B cell (primary cell): ENCODE data around the gene EXOSC2. TPM values are rescaled to one million over a fixed set of nuclear protein-coding genes. Genes with fewer than 3 reads are reported as not detected.

Experiments
- ATAC-seq: fragments of 200-7000 bp; cut with Tn5 transposase; one replicate; pipeline ENCODE4 v1.10.0; 2021; ENCODE audit warnings: low read depth, mild to moderate bottlenecking, moderate number of reproducible peaks, moderate library complexity
- CTCF ChIA-PET: fragments of 350-600 bp; sonication (Branson Sonifier 250); formaldehyde crosslinking; loops from one replicate; lab custom pipeline; 2021; ENCODE audit warnings: antibody characterized with exemption, inconsistent platforms; lab: Charles Lee
- POLR2A ChIA-PET: fragments of 350-600 bp; sonication (Branson Sonifier 250); formaldehyde crosslinking; loops from one replicate; lab custom pipeline; 2021; ENCODE audit warnings: antibody characterized with exemption; lab: Charles Lee
- DNase-seq: peaks from one replicate; pipeline ENCODE4 v3.0.0; 2013
- H2AFZ ChIP-seq: 2 replicates; pipeline ENCODE4 v1.6.1; 2012; ENCODE audit warnings: mild to moderate bottlenecking, low read depth, low read length; ENCODE audit not compliant: insufficient read depth, poor library complexity, severe bottlenecking
- H3K27ac ChIP-seq, 2 donors: 1 replicate in 1 of 2; 2 replicates in 1 of 2; pipeline ENCODE4 v1.5.1; 2012 to 2013; ENCODE audit warnings: low read length in 2 of 2, mild to moderate bottlenecking in 2 of 2, moderate library complexity in 1 of 2
- H3K27me3 ChIP-seq, 4 experiments: fragments of 200-600 bp in 1 of 4; sonication (generic) in 1 of 4; replicated peaks in 1 of 4; 1 replicate in 2 of 4; 2 replicates in 2 of 4; pipeline versions ENCODE4 v1.6.1 to v1.7.0; 2013 to 2016; ENCODE audit warnings: low read length in 3 of 4, mild to moderate bottlenecking in 2 of 4, mixed read lengths in 1 of 4, moderate library complexity in 1 of 4; ENCODE audit not compliant: insufficient read depth in 4 of 4, control insufficient read depth in 3 of 4; ENCODE audit errors: control extremely low read depth in 1 of 4
- H3K36me3 ChIP-seq, 2 experiments: replicated peaks in 1 of 2; 1 replicate in 1 of 2; 2 replicates in 1 of 2; pipeline versions ENCODE4 v1.6.1 to v1.7.1; 2013; ENCODE audit warnings: low read length in 1 of 2; ENCODE audit not compliant: insufficient read depth in 2 of 2, control insufficient read depth in 1 of 2; ENCODE audit errors: control extremely low read depth in 1 of 2, extremely low read depth in 1 of 2
- H3K4me1 ChIP-seq, 2 donors: fragments of 200-600 bp in 1 of 2; sonication (generic) in 1 of 2; 1 replicate in 1 of 2; 2 replicates in 1 of 2; pipeline versions ENCODE4 v1.5.1 to v1.6.1; 2013 to 2017; ENCODE audit warnings: low read length in 2 of 2; ENCODE audit not compliant: control insufficient read depth in 2 of 2, insufficient read depth in 2 of 2
- H3K4me2 ChIP-seq: replicated peaks from 2 replicates; pipeline ENCODE3; 2012; ENCODE audit warnings: mild to moderate bottlenecking, low read depth, low read length; ENCODE audit not compliant: poor library complexity, severe bottlenecking
- H3K4me3 ChIP-seq, 5 experiments: fragments of 200-600 bp in 1 of 5; sonication (generic) in 1 of 5; 1 replicate in 3 of 5; 2 replicates in 2 of 5; pipeline versions ENCODE4 v1.5.1 to v1.7.0; 2011 to 2016; ENCODE audit warnings: low read length in 4 of 5, mild to moderate bottlenecking in 4 of 5, low read depth in 2 of 5, control low read depth in 1 of 5, moderate library complexity in 1 of 5; ENCODE audit not compliant: insufficient read depth in 1 of 5; ENCODE audit errors: control extremely low read depth in 1 of 5, extremely low read depth in 1 of 5
- H3K79me2 ChIP-seq: fragments of 200-600 bp; sonication (generic); one replicate; pipeline ENCODE4 v1.6.0; 2016; ENCODE audit warnings: low read length; ENCODE audit not compliant: control insufficient read depth, insufficient read depth
- H3K9ac ChIP-seq: fragments of 200-600 bp; sonication (generic); 2 replicates; pipeline ENCODE4 v1.6.1; 2017; ENCODE audit warnings: mild to moderate bottlenecking, low read length, moderate library complexity
- H3K9me3 ChIP-seq, 3 donors: one replicate each; pipeline versions ENCODE4 v1.6.1 to v1.7.1; 2013; ENCODE audit warnings: low read length in 2 of 3; ENCODE audit not compliant: control insufficient read depth in 2 of 3, insufficient read depth in 1 of 3; ENCODE audit errors: control extremely low read depth in 1 of 3
- H4K20me1 ChIP-seq: 2 replicates; pipeline ENCODE4 v1.6.0; 2012; ENCODE audit warnings: mild to moderate bottlenecking, low read length; ENCODE audit not compliant: insufficient read depth, control insufficient read depth, poor library complexity, severe bottlenecking
- H3K27ac Mint-ChIP-seq: one replicate; pipeline ENCODE4 v1.8.0; 2021; ENCODE audit warnings: mixed read lengths
- H3K27me3 Mint-ChIP-seq: one replicate; pipeline ENCODE4 v1.8.0; 2021; ENCODE audit warnings: mixed read lengths
- H3K4me1 Mint-ChIP-seq: one replicate; pipeline ENCODE4 v1.8.0; 2021; ENCODE audit warnings: mixed read lengths
- H3K4me3 Mint-ChIP-seq: one replicate; pipeline ENCODE4 v1.8.0; 2021; ENCODE audit warnings: mixed read lengths
- H3K9me3 Mint-ChIP-seq: one replicate; pipeline ENCODE4 v1.8.0; 2022; ENCODE audit warnings: mixed read lengths; ENCODE audit not compliant: insufficient read depth
- CTCF ChIP-seq: fragments of 200-600 bp; IDR thresholded peaks from one replicate; pipeline ENCODE4 v1.8.0; 2022; ENCODE audit warnings: antibody characterized with exemption, mild to moderate bottlenecking
- EZH2 ChIP-seq: IDR thresholded peaks from 2 replicates; pipeline ENCODE4 v1.6.1; 2012; ENCODE audit warnings: borderline replicate concordance, low read depth, mild to moderate bottlenecking, moderate library complexity, low read length; ENCODE audit not compliant: insufficient read depth, poor library complexity, severe bottlenecking
- WGBS: methylation state at CpG from one replicate; pipeline ENCODE4 v1.1.5; 2013; ENCODE audit warnings: missing lambda C conversion rate; ENCODE audit not compliant: insufficient coverage; 5-methylcytosine and 5-hydroxymethylcytosine counted together
- intact Hi-C: fragments of 100-400 bp; cut with micrococcal nuclease; formaldehyde crosslinking; loops from one replicate; pipeline ENCODE4 v1.10.0; 2022
- polyA plus RNA-seq: library from polyadenylated mRNA; depleted of rRNA; stranded (reverse); fragments of >200 nt; gene quantifications from 2 replicates; pipeline ENCODE4 v1.2.3, GENCODE V29; 2012
- total RNA-seq, 2 donors: library from RNA; stranded (reverse); fragments of 120-200 nt in 1 of 2; gene quantifications; 1 replicate in 1 of 2; 2 replicates in 1 of 2; pipeline versions ENCODE4 v1.2.3 to v1.2.4, GENCODE V29; 2013 to 2022

EXOSC2 gene
- total and polyA plus RNA-seq, 2 donors (not counting 1 experiment from before 2014, with no cell fraction given): 31.5 to 53.3 TPM

DNA sequence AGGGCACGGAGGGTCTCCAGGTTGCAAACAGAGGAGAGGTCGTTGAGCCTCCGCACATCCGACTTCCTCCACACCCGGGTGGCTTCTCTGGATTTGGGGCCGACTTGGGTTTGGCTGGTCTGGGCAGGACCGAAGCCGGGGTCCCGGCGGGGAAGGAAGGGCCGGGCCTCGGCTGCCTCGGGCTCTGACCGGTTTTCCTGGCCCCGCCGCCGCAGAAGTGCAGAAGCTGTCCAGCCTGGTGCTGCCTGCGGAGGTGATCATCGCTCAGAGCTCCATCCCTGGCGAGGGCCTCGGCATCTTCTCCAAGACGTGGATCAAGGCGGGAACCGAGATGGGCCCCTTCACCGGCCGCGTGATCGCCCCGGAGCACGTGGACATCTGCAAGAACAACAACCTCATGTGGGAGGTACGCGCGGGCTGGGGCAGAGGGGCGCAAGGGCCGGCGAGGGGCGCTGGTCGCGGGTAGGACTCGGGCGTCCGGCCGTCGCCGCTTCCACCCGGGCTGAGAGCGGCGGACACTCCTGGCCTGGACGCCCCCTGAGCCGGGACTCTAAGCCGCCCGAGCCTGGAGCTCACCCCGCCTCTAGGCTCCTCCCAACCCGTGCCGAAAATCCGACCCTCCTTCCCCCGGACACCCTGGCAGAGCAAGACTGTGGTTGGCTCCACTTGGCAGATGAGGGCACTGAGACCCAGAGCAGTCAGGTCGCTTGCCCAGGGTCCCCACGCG, 27.0 kb upstream of the EXOSC2 start:
- no peaks in the 10 kb centered on the region for H3K79me2 ChIP-seq
- H3K36me3 ChIP-seq: no peaks in the 10 kb centered on the region
- H4K20me1 ChIP-seq: no peaks in the 10 kb centered on the region
- peaks cover 47 to 53% of the 10 kb centered on the region in 2 donors for H3K4me1 ChIP-seq
- H3K9me3 ChIP-seq: peaks cover 0 to 27% (median 0%) of the 10 kb centered on the region in 3 donors
- no peak overlapping the region for H3K9ac ChIP-seq
- intact Hi-C loops: no loop called here
- 8% methylated on average over 56 of the region's 60 CpGs for WGBS
- no peak overlapping the region for H3K4me3 Mint-ChIP-seq
- POLR2A ChIA-PET: no interaction called here
- no peaks in the 10 kb centered on the region for H3K9me3 Mint-ChIP-seq
- H2AFZ ChIP-seq: no peak overlapping the region
- no peak overlapping the region for H3K4me3 ChIP-seq
- CTCF ChIA-PET: interaction anchor here (1.1 kb wide), 1 partner anchor 16 kb away, joined by 3 read pairs; no protein-coding TSS in a partner anchor
- TF ChIP-seq CTCF (no peak), EZH2 (no peak)
- H3K27ac Mint-ChIP-seq: no peak overlapping the region
- peak overlapping the region; percentile 30 for H3K4me2 ChIP-seq
- ATAC-seq (no peak), DNase-seq (no peak)
- H3K27me3 Mint-ChIP-seq: peaks cover 60% of the 10 kb centered on the region
- H3K4me1 Mint-ChIP-seq: peaks cover 23% of the 10 kb centered on the region
- H3K27ac ChIP-seq: no peak overlapping the region
- peaks cover 0 to 68% (median 42%) of the 10 kb centered on the region in 4 experiments for H3K27me3 ChIP-seq

GRCh38 chr9:130667120-130667435, 26.5 kb upstream of the EXOSC2 start:
- intact Hi-C loops: no loop called here

More at GRCh38 chr9:130667120-130667435, 26.5 kb upstream of the EXOSC2 start:
- Histone ChIP-seq H4K20me1 (no peaks in the 10 kb centered on the region), H3K9me3 (peaks cover 0 to 23% (median 0%) of the 10 kb centered on the region in 3 donors), H3K4me3 (no peak overlapping the region), H3K9ac (no peak overlapping the region), H3K4me2 (no peak overlapping the region), H3K79me2 (no peaks in the 10 kb centered on the region), H3K27ac (no peak overlapping the region), H3K27me3 (peaks cover 0 to 62% (median 37%) of the 10 kb centered on the region in 4 experiments), H2AFZ (no peak overlapping the region), H3K36me3 (no peaks in the 10 kb centered on the region), H3K4me1 (peaks cover 42 to 48% of the 10 kb centered on the region in 2 donors)
- Mint-ChIP-seq H3K4me3 (no peak overlapping the region), H3K4me1 (peaks cover 21% of the 10 kb centered on the region), H3K27ac (no peak overlapping the region), H3K27me3 (peaks cover 58% of the 10 kb centered on the region), H3K9me3 (no peaks in the 10 kb centered on the region)
- CTCF ChIA-PET: no interaction called here
- ATAC-seq (no peak), DNase-seq (no peak)
- no peak for TF ChIP-seq CTCF
- TF ChIP-seq EZH2: no peak
- POLR2A ChIA-PET: no interaction called here
- 65% methylated on average over 3 of the region's 4 CpGs for WGBS
